Esophagus squamous epithelium (tissue), 4 donors: ENCODE measurements around the gene DNM3.

ENCODE experiments used
- CTCF ChIP-seq, 6 experiments: fragments of 450-650 bp in 4 of 6; fragments of 200-600 bp in 2 of 6; sonication (generic) in 2 of 6; IDR thresholded peaks; one replicate each; pipeline ENCODE4 v1.5.1; 2016 to 2019; ENCODE audit warnings: antibody characterized with exemption in 6 of 6, mild to moderate bottlenecking in 4 of 6, moderate library complexity in 4 of 6
- POLR2A ChIP-seq, 4 donors: fragments of 450-650 bp; IDR thresholded peaks; one replicate each; pipeline ENCODE4 v1.6.1; 2017; ENCODE audit warnings: antibody characterized with exemption in 4 of 4, mild to moderate bottlenecking in 4 of 4, moderate library complexity in 3 of 4

- TF ChIP-seq CTCF (IDR thresholded peaks at IDR 0.05) (no peak), POLR2A (IDR thresholded peaks at IDR 0.05) (no peak)
Measured at GRCh38 chr1:172447641-172448040, 606.3 kb downstream of the DNM3 start.
